Prostate gland (tissue), 2 donors: ENCODE measurements around the gene TFEB. TPM values are rescaled to one million over a fixed set of nuclear protein-coding genes. Genes with fewer than 3 reads are reported as not detected.

Experiments used
- DNase-seq: peaks from one replicate; pipeline ENCODE4 v3.0.0-alpha.2; 2019; ENCODE audit warnings: low spot score
- H3K27ac ChIP-seq, 2 donors: fragments of 200-600 bp; sonication (generic); 2 replicates each; pipeline ENCODE4 v1.5.1; 2017 to 2019
- H3K27me3 ChIP-seq: fragments of 200-600 bp; sonication (generic); replicated peaks from 2 replicates; pipeline ENCODE4 v1.5.1; 2019; ENCODE audit not compliant: insufficient read depth
- H3K36me3 ChIP-seq, 2 donors: fragments of 200-600 bp; sonication (generic); 1 replicate in 1 of 2; 2 replicates in 1 of 2; pipeline versions ENCODE4 v1.5.1 to v1.8.1; 2017 to 2019
- H3K4me1 ChIP-seq: fragments of 200-600 bp; sonication (generic); replicated peaks from 2 replicates; pipeline ENCODE4 v1.5.1; 2019
- H3K4me3 ChIP-seq, 2 donors: fragments of 200-600 bp; sonication (generic); 2 replicates each; pipeline ENCODE4 v1.5.1; 2017 to 2019
- H3K9me3 ChIP-seq: fragments of 200-600 bp; sonication (generic); 2 replicates; pipeline ENCODE4 v1.5.1; 2017
- POLR2A ChIP-seq: fragments of 450-650 bp; IDR thresholded peaks from one replicate; pipeline ENCODE4 v1.6.1; 2016; ENCODE audit warnings: antibody characterized with exemption, mild to moderate bottlenecking
- POLR2AphosphoS5 ChIP-seq: sonication (generic); formaldehyde crosslinking; IDR thresholded peaks from one replicate; pipeline ENCODE4 v1.6.1; 2017; ENCODE audit warnings: antibody characterized with exemption
- WGBS: methylation state at CpG from one replicate; pipeline ENCODE4 v1.1.5; 2018; 5-methylcytosine and 5-hydroxymethylcytosine counted together
- intact Hi-C: fragments of 100-400 bp; cut with DNase I; formaldehyde crosslinking; loops from one replicate; pipeline ENCODE4 v1.14.2; 2022
- total RNA-seq, 2 donors: library from RNA; depleted of rRNA; stranded (reverse); fragments of >200 nt; gene quantifications; one replicate each; pipeline ENCODE4 v1.1.0, GENCODE V29; 2016
- TF ChIP-seq, protein P1 (sequence below), 4 experiments: fragments of 200-600 bp in 2 of 4; fragments of 450-650 bp in 2 of 4; sonication (generic) in 2 of 4; IDR thresholded peaks; 1 replicate in 3 of 4; 2 replicates in 1 of 4; pipeline ENCODE4 v1.5.1; 2016 to 2019; ENCODE audit warnings: antibody characterized with exemption in 4 of 4, mild to moderate bottlenecking in 2 of 4, moderate library complexity in 2 of 4

Gene TFEB
- total RNA-seq, 2 donors from 2014 or later: 28.4 to 31.2 TPM

DNA sequence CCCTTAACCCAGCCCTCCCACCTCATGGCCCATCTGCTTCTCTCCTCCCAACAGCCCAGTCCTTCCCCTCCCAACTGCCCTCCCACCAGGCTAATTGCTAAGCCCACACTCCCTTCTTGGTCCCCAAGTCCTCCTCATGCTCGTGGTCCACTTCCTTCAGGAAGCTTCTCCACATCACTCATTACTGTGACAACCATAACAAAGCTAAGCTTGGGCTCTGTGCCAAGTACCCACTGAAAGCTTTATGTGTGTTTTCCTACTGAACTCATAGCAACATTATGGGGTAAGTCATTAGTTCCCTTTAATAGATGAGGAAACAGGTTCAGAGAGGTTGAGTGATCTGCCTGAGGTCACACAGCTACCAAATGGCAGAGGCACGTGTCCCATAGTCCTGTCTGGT lies 28.1 kb upstream of the TFEB start:
- TF ChIP-seq POLR2AphosphoS5: no peak
- TF ChIP-seq POLR2A: no peak
- TF ChIP-seq, protein P1, sequence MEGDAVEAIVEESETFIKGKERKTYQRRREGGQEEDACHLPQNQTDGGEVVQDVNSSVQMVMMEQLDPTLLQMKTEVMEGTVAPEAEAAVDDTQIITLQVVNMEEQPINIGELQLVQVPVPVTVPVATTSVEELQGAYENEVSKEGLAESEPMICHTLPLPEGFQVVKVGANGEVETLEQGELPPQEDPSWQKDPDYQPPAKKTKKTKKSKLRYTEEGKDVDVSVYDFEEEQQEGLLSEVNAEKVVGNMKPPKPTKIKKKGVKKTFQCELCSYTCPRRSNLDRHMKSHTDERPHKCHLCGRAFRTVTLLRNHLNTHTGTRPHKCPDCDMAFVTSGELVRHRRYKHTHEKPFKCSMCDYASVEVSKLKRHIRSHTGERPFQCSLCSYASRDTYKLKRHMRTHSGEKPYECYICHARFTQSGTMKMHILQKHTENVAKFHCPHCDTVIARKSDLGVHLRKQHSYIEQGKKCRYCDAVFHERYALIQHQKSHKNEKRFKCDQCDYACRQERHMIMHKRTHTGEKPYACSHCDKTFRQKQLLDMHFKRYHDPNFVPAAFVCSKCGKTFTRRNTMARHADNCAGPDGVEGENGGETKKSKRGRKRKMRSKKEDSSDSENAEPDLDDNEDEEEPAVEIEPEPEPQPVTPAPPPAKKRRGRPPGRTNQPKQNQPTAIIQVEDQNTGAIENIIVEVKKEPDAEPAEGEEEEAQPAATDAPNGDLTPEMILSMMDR (IDR thresholded peaks at IDR 0.05): no peak
- H3K4me3 ChIP-seq: no peak overlapping the region
- intact Hi-C loops: no loop called here
- 43% methylated on average over 2 of the region's 2 CpGs for WGBS
- peaks cover 16% of the 10 kb centered on the region for H3K4me1 ChIP-seq
- H3K27ac ChIP-seq: no peak overlapping the region
- H3K36me3 ChIP-seq: no peaks in the 10 kb centered on the region
- no peaks in the 10 kb centered on the region for H3K27me3 ChIP-seq
- no peak for DNase-seq
- no peaks in the 10 kb centered on the region for H3K9me3 ChIP-seq

DNA sequence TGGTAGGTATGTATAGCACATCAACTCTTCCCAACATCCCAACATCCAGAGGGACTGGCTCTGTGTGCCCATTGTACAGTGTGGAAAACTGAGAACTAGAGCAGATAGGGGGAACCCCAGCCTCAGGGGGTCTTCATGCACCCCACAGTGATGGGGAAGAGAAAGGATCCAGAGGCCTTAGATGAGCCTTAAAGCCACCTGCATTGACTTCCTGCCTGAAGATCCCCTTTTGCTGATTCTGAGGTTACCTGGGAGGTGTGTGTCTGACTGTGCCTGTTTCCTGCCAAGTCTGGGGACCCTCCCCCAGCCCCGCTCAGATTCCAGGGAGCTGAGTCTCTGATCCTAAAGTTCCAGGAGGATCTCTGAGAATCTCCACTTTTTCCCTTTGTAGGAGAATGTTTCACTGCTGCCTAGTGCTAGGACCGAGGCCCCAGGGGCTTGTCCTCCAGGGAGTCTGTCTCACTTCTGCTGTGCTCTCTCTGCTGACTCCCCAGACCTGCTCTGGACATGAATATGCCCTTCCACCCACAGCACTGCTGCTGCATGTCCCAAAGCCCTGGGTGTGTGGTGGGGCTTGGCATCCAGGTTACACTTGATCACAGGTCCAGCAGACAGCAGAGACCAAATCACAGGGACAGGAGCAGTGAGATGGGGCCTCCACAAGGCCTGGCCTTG lies 24.6 kb upstream of the TFEB start:
- no peak for TF ChIP-seq POLR2AphosphoS5
- H3K27me3 ChIP-seq: no peaks in the 10 kb centered on the region

GRCh38 chr6:41759106-41759904 lies 23.9 kb upstream of the TFEB start:
- Histone ChIP-seq H3K36me3 (no peaks in the 10 kb centered on the region), H3K4me1 (no peaks in the 10 kb centered on the region), H3K4me3 (no peak overlapping the region), H3K27me3 (no peaks in the 10 kb centered on the region), H3K9me3 (no peaks in the 10 kb centered on the region), H3K27ac (no peak overlapping the region)
- WGBS: 93% methylated on average over 13 of the region's 13 CpGs
- TF ChIP-seq, protein P1 (IDR thresholded peaks at IDR 0.05): no peak
- TF ChIP-seq POLR2A: no peak
- no peak for TF ChIP-seq POLR2AphosphoS5
- intact Hi-C loops: no loop called here
- no peak for DNase-seq

More for the DNA sequence above, 24.6 kb upstream of the TFEB start:
- H3K4me1 ChIP-seq: no peaks in the 10 kb centered on the region
- DNase-seq: no peak
- no peaks in the 10 kb centered on the region for H3K9me3 ChIP-seq
- WGBS: 92% methylated on average over 2 of the region's 2 CpGs
- no peaks in the 10 kb centered on the region for H3K36me3 ChIP-seq
- no peak overlapping the region for H3K27ac ChIP-seq
- H3K4me3 ChIP-seq: no peak overlapping the region
- intact Hi-C loops: no loop called here

DNA sequence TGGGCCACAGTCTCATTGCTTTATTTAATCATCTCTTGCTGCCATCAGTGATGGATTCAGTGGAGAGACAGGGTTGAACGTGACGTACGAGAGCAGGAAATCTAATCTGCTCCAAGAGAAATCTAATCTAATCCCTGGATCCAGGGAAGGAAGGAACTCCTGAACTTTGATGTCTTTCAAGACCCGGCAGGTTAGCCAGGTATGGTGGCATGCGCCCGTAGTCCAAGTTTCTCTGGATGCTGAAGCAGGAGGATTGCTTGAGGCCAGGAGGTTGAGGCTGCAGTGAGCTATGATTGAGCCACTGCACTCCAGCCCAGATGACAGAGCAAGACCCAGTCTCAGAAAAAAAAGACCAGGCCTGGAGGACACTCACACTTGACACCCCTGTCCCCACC lies 23.2 kb upstream of the TFEB start:
- Histone ChIP-seq H3K4me1 (no peaks in the 10 kb centered on the region), H3K27ac (no peak overlapping the region), H3K9me3 (no peaks in the 10 kb centered on the region), H3K36me3 (no peaks in the 10 kb centered on the region), H3K27me3 (no peaks in the 10 kb centered on the region), H3K4me3 (no peak overlapping the region)
- DNase-seq: no peak
- TF ChIP-seq POLR2AphosphoS5 (no peak), POLR2A (no peak)
- TF ChIP-seq, protein P1 (IDR thresholded peaks at IDR 0.05): no peak
- WGBS: 91% methylated on average over 6 of the region's 6 CpGs
- intact Hi-C loops: no loop called here

- Histone ChIP-seq H3K9me3 (no peaks in the 10 kb centered on the region), H3K36me3 (no peaks in the 10 kb centered on the region), H3K27ac (no peak overlapping the region), H3K27me3 (no peaks in the 10 kb centered on the region), H3K4me3 (no peak overlapping the region), H3K4me1 (no peaks in the 10 kb centered on the region)
- no peak for TF ChIP-seq POLR2AphosphoS5
- no peak for TF ChIP-seq POLR2A
- TF ChIP-seq, protein P1 (IDR thresholded peaks at IDR 0.05): no peak
- 79% methylated on average over 8 of the region's 8 CpGs for WGBS
- intact Hi-C loops: no loop called here
- DNase-seq: no peak
Measured at GRCh38 chr6:41757931-41758640, 22.7 kb upstream of the TFEB start.
